Inflammatory macrophage (primary cell): ENCODE measurements around the gene DUSP9.
"Not testable (repeated sequence)": the region's sequence is repeated elsewhere in the genome, so short reads cannot be mapped to it uniquely, and the experiment has no call there.

Experiments used
- DNase-seq, 2 donors: peaks; one replicate each; pipeline ENCODE4 v3.0.0-alpha.2; 2020 to 2022

DUSP9 gene

DNA sequence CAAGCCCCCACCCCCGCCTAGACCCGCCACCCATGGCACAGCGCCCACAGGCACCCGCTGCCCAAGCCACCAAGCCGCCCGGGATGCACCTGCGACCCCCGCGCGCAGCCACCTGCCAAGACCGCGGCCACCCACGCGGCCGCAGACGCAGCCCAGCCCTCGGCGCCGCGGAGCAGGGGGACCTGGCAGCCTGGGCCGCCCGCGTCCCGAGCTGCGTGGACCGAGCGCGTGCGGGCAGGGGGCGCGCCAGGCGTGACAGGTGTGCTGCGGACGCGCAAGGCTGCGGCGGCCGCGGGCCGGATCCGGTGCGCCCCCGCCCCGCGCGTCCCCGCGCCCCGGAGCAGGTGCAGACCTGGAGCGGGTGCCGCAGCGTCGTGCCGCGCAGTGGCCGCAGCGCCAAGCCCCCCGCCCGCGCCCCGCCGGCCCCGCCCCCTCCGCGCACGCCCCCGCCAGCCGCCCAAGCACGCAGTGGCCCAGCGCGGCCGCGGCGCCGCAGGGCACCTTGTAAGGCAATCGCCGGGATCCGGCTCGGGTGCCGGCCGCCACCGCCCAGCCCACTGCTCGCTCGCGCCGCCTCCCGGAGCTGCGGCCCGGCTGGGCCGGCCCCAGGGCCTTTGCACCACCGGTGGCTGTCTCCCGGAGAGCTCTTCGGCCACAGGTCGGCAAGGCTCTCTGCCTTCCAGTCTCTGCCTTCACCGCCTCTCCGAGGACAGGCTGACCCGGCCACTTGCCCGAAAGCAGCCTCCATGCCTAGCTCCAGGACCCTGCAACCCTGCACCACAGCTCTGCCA is 26.6 kb downstream of the DUSP9 start, which contains the start of gene PNCK:
Gene PNCK (minus strand): TSS at position 386 of the 791 bp plus-strand sequence. CDS start 737 bp downstream, outside the sequence.
- no peak for DNase-seq

DNA sequence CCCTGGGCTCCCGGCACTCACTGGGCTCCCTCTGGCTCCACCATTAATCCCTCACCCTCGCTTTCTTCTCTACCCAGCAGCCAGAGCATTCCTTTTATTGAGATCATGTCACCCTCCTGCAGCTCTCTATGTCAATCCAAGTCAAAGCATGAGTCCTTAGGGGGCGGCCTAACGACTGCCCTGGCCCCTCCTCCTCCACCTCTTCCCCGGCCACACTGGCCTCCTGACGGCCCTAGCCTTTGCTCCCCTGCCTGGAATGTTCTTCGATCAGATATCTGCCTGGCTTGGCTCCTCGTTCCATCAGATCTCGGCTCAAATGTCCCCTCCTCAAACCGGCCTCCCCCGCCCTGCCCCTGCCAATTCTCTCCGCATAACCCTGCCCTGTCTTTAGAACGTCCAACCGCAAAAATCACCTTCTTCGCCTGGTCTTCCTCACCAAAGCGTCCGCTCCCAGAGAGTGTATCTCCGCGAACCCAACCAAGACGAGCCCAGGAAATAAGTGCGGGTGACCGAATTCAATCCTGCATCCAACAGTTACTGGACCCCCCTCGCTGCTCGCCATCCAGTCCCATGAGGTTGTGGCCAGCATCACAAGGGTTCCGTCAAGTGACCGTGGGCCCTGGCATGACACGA is 27.3 kb downstream of the DUSP9 start:
- no peak for DNase-seq

DNA sequence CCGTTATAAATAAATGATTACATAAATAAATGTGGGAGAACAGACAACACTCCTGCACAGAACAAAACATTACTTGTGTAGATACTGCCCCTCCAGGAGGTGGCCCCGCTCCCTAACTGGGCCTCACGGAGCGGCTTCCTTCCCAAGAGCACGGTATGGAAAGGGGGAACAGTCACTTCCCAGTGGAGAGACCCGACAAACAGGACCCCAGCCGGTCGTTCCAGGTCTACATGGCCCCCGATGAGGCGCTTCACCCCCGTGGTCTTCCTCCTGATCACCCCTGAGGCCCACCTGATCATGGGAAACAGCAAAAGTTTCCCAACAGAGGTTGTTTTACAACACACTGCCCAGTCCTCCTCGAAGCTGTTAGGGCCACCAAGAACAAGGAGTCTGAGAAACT is 34.2 kb downstream of the DUSP9 start:
- peak; percentile 6 to 34 for DNase-seq

DNA sequence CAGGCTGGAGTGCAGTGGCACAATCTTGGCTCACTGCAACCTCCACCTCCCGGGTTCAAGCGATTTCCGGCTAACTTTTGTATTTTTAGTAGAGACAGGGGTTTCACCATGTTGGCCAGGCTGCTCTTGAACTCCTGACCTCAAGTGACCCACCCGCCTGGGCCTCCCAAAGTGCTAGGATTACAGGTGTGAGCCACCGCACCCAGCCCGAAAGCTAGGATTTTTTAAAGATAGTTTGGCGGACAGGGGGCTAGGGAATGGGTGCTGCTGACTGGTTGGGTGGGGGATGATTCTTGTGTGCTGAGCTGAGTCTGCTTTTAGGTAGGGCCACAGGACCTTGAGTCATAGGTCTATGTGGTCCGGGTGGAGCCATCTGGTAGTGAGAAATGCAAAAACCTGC is 36.5 kb downstream of the DUSP9 start:
- DNase-seq, result not testable (repeated sequence)

DNA sequence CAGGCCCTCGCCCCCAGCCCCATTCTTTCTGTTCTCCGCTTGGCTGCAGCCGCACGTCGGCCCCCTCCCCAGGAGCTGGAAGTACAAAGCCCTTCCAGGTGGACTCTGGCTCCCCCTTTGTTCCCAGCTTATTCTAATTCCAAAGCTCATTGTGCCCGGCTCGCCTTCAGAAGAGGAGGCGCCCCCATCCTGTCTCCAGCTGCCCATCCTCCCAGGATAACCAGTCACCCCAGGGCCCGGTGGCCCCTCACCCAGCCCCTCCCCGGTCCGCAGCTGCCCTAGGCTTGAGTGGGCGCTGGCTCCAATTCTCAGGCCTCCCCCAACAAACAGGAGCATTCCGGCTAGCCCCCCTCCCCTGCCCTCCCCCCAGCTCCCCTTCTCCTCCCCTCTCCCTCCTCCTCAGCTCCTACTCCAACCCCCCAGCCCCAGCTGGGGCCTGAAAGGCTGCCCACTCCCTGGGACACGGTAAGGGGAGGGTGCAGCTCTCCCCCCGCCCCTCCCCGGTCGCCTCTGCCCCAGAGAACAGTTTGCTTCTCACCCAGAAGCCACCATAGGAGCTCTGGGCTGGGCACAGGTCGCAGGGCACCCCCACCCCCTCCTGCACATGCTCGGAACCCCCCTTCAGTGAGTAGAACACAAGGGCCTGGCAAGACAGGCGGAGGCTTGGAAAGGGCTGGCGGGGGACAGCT is 37.6 kb downstream of the DUSP9 start:
- DNase-seq, result no peak

DNA sequence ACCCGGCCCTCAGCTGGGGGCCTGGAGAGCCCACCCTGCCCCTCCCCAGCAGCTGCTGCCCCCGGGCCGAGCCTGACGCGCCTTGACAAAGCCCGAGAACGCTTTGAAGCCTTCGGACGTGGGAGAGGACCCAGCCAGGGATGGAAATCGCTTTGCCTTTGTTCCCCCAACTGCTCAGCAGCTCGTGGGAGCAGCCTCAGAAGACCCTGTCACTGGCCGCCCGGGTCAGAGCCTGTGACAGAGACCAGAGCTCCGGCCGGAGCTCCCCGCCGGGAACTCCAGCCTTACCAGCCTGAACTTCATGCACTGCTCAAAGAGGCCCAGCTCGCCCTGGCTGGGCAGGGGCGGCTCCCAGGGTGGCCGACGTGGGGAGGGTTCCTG is 38.1 kb downstream of the DUSP9 start:
- no peak for DNase-seq

DNA sequence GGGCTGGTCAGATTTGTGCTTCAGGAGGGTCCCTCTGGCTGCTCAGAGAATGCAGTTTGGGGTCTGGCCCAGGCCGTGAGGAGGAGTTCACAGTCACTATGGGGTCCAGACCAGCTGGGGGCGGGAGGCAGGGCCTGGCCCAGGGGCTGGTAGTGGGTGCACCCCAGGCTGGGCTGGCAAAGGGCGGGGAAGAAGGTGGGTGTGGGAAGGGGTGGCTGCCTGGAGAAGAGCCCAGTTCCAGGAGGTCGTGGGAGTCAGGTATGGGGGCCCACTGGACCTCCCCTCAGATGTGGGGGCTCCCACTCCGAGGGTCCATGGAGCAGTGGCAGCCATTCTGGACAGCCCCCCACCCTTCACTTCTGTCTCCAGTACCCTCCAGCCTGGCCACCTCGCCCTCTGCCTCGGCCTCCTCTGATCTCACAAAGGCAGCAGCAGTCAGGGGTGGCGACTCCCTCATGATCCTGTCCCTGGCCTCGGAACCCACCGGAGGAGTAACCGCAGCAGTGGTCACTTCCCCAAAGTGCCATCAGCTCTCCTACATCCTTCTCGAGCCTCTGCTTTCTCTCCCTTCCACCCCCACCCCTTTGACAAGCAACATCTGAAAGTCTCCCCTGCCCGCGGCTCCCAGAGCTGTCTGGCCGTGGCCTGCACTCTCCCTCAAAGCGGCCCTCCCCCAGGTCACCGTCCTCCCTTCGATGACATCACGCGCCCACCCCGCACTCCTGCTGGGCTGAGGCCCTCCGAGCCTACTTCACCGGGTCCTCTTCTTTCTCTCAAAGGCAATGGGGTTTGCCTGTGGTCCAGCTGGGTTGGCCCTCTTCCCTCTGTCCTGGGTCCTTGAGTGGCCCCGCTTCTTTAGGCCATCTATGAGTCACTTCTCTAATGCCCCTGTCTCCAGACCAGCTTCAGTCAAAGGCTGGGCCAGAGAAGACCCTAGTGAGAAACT is 39.0 kb downstream of the DUSP9 start:
- peak in 1 of 2 donors; percentile 45 for DNase-seq

DNA sequence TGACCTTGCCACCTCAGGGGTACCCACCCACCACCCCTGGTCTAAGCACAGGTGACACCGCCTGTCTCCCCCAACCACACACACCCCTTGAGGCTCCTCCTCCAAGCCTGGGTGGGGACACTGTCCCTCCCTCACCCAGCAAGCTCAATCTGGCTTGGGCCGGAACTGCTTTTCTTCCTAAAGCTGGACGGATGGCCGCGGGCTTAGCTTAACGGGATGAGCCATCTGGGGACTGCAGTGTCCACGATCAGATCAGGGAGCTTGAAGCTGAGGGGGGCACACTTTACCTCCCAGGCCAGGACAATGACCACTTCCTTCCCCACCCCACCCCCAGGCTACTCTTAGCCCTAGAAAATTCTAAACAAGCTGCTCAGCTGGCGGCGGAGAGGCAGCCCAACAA is 39.7 kb downstream of the DUSP9 start:
- DNase-seq, result no peak

DNA sequence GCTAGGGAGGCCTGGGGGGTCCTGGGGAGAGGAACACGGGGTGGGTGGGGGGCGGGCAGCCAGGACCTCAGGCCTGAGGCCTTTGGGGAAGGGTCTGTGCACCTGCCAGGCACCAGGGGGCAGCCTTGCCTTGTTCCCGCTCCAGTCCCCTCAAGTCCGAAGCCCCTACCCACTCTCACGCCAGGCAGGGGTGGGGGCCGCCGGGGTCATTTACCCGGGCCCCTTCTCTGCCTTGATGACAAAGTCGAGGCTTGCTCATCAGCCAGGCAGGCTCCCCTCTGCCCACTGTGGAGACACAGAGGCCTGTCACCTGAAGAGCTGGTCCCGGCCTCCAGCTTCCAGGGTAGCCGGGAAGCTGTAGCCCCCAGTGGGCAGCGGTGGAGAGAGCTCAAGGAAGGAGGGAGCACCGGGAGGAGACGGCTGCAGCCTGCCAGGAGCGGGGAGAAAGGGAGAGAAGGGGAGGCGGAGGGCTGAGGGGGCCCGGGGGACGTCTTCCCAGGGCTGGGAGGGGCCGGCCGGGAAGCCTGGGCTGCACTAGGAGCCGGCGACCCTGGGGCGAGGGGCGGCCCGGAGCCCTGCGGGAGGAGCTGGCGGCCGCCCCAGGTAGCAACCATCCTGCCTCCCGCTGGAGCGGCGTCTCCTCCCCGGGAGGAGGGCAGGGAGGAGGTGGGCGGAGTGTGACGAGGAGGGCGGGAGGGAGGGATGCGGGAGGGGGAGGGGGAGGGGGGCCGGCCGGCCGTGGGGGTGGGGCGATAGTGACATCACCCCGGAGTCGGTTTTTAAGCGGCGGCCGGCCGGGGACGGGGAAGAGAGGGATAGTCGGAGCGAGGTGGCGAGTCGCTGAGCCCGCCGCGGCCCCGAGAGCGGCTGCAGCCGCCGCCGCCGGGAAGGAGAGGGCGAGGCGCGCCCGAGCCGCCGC is 40.4 kb downstream of the DUSP9 start, which contains the start of gene SLC6A8:
Gene SLC6A8 (plus strand): TSS at position 806 of the 919 bp plus-strand sequence. CDS start 649 bp downstream, outside the sequence.
- peak; percentile 10 to 53 for DNase-seq

DNA sequence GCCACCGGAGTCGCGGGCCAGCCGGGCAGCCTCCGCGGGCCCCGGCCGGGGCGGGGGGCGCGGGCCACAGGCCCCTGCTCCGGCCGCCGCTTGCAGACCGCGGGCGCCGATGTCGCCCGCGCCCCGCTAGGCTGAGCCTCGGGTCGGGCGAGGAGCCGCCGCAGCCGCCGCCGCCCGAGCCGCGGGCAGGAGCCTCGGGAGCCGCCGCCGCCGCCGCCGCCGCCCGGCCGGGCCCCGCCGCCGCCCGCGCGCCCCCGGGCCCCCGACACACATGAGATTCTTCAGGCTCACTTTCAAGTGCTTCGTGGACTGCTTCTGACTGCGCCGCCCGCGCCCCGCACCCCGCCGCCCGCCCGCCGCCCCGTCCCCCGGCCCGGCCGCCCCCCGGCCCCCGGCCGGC is 41.1 kb downstream of the DUSP9 start:
- DNase-seq, result no peak

DNA sequence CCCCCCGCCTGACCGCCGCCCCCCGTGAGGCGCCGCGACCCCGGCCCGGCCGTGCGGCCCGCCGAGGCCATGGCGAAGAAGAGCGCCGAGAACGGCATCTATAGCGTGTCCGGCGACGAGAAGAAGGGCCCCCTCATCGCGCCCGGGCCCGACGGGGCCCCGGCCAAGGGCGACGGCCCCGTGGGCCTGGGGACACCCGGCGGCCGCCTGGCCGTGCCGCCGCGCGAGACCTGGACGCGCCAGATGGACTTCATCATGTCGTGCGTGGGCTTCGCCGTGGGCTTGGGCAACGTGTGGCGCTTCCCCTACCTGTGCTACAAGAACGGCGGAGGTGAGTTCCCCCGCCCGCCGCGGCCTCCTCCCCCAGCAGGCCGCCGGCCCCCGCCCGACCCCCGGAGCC is 41.5 kb downstream of the DUSP9 start:
- DNase-seq, result no peak

DNA sequence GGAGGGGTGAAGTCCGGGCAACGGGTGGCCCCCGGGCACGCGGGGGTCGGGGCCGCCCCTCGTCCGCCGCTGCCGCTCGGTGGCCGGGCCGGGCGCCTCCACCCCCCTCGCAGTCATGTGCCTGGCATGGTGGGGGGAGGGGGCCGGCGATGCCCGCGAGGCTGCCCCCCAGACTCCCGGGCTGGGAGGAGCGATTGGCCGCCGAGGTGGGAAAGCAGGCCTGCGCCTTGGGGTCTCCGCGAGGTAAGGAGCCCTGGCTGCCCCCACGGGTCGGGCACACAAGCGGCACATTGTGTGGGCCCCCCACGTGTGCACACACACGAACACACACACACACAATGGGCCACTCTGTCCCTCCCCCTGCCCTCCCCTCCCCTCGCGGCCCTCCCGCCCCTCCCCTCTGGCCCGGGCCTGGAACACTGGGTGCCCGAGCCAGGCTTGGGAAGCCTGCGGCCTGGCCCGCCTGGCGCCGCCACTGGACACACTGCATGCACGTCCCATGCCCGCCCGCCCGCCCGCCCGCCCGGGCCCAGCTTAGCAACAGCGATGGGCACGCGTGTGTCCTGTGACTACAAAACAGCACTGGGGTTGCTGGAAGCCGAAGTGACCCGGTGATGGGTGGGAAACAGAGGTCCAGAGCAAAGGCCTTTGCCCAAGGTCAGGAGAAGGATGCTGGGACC is 42.0 kb downstream of the DUSP9 start:
- DNase-seq, result no peak

DNA sequence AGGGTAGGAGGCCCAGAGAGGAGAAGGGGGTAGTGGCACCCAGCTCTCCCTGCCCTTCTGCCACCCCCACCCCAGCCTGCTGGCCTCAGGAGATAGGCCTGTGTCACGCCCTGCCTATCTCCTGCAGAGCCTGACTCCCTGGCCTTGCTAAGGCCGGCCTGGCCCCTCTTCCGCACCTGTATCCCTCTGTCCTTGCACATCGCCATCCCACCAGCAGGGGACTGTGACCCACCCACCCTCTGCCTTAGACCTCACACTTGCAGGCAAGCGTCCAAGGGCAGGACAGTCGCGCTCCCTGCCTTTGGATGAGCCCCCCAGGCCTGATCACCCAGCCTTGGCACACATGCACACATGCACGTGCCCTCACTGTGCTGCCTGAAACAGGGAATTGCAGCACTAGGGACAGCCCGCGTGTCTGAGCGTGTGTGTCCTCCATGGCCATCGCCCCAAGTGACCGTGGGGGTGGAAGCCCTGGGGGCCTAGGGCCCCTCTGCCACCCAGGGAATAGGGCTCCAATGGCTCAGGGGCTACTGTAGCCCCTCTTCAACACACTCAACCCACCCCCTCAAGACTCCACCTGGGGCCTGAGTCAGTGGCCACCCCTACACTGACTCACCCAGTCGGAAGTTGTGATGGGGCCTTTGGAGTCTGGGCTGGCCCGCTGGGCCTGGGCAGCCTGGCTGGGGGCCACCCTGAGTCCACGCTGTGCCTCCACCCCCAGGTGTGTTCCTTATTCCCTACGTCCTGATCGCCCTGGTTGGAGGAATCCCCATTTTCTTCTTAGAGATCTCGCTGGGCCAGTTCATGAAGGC is 42.9 kb downstream of the DUSP9 start:
- no peak for DNase-seq

DNA sequence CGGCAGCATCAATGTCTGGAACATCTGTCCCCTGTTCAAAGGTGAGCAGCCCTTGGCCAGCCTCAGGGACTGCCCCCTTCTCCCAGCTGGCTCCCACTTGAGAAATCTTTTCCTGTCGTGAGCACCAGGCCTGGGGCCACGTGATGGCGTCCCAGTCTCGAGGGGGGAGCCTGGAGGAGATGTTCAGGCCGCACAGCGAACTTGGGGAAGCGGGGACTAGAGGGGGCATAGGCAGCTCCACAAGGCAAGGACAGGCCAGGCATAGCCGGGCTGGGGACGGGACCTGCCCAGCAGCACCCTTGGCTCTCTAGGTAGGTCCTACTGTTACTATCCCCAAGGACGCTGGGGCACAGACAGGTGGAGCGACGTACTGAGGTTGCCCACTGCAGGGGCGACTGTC is 43.5 kb downstream of the DUSP9 start:
- DNase-seq, result no peak

DNA sequence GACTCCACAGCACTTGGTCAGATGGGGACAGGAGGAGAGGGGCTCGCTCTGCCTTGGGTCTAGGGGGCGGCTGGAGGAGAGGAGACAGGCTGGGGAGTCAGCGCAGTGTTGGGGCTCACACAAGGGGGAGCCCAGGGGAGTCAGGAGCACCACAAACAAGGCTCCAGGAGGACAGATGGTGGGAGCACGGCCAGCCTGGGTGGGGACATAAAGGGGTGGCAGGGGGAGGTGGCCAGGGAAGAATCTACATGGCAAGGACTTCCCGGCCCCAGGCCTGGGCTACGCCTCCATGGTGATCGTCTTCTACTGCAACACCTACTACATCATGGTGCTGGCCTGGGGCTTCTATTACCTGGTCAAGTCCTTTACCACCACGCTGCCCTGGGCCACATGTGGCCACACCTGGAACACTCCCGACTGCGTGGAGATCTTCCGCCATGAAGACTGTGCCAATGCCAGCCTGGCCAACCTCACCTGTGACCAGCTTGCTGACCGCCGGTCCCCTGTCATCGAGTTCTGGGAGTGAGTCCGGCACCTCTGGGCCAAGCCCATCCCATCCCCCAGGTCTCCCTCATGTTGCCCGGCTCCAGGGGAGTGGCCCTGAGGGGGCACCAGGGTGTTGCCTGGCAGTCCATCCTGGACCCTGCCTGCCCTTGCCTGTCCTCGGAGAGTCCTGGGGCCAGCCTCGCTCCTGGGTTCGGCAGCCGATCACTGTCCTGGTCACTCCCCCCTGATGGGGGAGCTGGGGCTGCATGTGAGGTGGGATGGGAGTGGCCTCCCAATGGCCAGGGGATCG is 44.2 kb downstream of the DUSP9 start:
- not testable (repeated sequence) for DNase-seq

DNA sequence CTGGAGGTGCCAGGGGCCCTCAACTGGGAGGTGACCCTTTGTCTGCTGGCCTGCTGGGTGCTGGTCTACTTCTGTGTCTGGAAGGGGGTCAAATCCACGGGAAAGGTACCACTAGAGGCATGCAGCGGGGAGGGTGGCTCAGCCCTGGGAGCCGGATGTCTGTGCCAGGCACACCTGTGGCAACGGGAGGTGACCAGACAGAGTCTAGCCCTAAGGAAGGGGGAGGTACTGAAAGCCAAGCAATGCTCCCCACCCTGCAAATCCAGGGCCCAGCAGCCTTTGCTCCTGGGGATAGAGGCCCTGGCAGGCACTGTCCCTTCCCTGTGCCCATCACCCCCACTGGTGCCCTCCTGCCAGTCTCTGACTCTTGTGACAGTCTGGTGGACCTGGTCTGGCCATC is 45.0 kb downstream of the DUSP9 start:
- no peak for DNase-seq

DNA sequence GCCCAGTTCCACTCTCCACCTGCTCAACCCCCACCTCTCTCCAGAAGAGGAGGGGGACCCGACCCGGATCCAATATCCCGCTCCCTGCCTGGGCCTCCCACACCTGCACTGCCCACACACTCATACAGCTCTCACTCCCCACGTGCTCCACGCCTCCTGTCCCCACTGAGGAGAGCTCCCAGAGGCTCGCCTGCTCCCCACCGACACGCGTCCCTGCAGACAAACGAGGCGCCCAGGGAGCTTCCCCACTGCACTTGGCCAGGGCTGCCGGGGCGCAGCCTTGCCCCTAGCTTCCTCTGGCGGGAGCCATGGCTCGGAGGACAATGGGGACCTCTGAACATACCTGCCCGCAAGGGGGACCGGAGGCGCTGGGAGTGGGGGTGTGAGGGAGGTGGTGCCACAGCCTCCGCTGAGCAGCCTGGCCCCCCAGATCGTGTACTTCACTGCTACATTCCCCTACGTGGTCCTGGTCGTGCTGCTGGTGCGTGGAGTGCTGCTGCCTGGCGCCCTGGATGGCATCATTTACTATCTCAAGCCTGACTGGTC is 45.7 kb downstream of the DUSP9 start:
- DNase-seq, result no peak
